HG03439 (cell line): ENCODE data around the gene ATP6V1F.

Experiments
- ATAC-seq: cut with Tn5 transposase; IDR thresholded peaks from one replicate; pipeline ENCODE4 v1.9.1; 2021; ENCODE audit warnings: mild to moderate bottlenecking, moderate library complexity; ENCODE audit not compliant: unreplicated experiment

ATP6V1F gene

GRCh38 chr7:128881458-128882125, 18.9 kb downstream of the ATP6V1F start:
- no peak for ATAC-seq

- no peak for ATAC-seq
Observed at GRCh38 chr7:128882134-128882533, 19.5 kb downstream of the ATP6V1F start.

DNA sequence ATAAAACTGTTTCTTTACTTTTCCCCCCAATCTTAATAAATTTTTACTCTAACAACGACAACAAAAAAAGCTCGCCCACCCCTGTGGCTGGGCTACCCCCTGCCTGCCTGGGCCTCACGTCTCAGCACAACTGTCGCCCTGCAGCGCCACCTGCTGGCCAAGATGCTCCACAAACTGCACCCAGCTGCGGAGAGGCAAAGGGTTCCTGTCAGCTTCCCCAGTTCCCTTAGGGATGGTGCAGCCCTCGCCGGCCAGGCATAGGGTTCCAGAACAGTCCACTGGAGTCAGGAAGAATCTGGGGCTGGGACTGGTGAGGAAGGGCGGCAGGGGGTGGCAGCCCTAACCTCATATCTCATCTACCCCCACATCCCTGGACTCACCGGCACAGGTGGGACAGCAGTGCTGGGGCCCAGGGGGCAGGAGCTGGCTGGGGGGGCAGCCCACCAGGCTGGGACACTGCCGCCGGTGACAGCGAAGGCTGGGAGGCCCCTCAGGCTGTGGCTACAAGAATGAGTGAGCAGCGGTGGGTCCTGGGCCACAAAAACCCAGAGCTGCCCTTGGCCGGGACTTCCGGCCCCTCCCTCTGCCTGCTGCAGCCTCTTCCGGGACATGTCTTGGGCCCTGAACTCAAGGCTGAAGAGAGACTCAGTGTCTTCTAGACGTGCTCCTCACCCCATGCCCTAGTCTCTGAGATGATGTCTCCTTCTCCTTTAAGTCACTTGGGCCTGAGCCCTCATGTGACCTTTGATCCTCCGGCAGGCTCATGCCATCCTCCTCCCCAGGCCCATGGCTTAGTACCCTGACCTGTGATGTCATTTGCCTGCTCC, 21.2 kb downstream of the ATP6V1F start:
- peak; percentile 75 for ATAC-seq

- ATAC-seq, result no peak
Observed at GRCh38 chr7:128884561-128885369, 22.1 kb downstream of the ATP6V1F start.

GRCh38 chr7:128885370-128886187, 22.9 kb downstream of the ATP6V1F start:
- no peak for ATAC-seq

GRCh38 chr7:128886391-128887168, 23.9 kb downstream of the ATP6V1F start:
- no peak for ATAC-seq

DNA sequence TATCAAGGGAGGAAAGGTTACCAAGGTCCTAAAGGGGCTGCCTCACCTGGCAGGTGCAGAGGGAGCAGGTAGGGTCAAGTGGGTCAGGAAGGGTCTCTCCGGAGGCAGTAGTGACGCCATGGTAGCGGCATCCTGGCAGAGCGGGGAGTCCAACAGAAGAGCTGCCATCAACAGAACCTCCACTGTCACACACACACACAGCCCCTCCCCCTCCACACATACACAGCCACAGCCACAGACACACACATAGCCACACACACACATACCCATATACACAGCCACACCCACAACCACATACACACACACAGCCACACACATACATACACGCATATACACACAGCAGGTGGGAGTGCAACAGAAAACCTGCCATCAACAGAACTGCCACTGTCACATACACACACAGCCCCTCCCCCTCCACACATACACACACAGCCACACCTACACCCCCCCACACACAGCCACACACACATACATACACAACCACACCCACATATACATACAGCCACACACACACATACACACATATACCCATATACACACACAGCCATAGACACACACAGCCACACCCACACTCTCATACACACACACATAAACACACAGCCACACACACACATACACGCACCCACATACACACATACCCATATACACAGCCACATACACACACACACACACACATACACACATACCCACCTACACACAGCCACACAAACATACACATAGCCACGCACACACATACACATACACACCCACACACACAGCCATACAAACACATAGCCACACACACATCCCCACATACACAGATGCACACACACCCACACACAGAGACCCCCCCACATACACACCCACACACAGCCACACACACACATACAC, 24.7 kb downstream of the ATP6V1F start:
- ATAC-seq, result no peak

GRCh38 chr7:128888039-128888755, 25.5 kb downstream of the ATP6V1F start:
- ATAC-seq, result no peak

GRCh38 chr7:128888756-128889095, 26.1 kb downstream of the ATP6V1F start:
- ATAC-seq, result no peak

GRCh38 chr7:128889121-128889520, 26.5 kb downstream of the ATP6V1F start:
- no peak for ATAC-seq

DNA sequence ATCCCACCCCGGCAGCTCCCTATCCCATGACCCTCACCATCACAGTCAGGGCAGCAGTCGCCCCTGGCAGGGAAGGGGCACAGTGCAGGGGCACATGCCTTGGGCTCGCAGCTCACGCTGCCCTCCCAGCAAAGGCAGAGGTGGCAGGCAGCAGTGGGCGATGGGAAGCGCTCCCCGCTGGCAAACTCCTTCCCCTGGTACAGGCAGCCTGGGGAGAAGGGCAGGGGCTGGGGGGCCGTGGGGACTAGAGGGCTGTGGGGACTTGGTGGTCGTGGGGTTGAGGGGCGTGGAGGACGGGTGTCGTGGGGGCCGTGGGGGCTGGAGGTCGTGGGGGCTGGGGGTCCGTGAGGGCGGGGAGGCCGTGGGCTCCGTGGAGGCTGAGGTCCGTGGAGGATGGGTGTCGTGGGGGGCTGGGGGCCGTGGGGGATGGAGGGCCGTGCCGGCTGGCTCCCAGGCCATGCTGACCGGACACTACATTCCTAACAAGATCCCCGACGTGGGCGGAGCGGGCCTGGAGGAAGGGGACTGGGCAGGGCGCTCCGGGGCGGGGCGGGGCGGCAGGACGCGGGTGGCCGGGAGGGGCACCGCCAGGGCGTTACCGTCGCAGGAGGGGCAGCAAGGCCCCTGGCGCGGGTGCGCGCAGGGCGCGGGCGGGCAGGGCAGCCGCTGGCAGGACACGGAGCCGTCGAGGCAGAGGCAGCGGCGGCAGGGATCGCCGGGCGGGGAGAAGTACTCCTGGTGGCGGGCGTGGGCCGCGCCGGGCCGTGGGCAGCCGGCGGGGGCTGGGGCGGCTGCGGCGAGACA, 27.9 kb downstream of the ATP6V1F start:
- ATAC-seq, result no peak

DNA sequence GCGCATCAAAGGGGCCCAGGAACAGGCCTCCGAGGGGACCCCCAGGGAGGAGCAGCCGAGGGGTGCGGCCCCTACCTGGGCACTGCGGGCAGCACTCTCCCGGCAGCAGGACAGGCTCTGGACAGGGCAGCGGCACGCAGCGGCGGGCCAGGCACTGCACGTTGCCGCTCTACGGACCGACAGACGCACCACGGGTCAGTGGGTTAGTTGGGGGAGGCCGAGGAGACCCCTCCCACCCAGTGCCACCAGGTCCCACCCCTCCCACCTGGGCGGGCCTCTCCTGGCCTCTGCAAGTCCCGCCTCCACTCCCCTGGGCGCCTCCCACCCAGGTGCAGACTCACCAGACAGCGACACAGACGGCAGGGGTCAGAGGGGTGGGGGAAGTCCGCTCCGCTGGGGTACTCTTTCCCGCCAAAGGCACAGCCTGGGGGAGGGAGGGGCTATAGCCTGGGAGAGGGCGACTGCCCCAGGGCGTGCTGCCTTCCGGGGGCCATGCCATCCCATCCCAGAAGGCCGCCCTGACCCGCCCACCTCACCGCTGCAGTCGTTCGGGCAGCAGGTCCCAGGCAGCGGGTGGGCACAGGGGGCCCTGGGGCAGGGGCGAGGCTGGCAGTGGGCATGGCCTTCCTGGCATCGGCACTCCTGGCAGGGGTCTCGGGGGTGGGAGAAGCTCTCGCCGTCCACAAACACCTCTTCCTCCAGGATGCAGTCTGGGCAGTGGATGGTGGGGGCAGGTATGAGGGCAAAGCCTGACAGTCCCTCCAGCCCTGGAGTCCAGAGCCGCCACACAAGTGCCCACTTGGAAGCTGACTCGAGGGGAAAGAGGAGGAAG, 28.7 kb downstream of the ATP6V1F start:
- no peak for ATAC-seq

DNA sequence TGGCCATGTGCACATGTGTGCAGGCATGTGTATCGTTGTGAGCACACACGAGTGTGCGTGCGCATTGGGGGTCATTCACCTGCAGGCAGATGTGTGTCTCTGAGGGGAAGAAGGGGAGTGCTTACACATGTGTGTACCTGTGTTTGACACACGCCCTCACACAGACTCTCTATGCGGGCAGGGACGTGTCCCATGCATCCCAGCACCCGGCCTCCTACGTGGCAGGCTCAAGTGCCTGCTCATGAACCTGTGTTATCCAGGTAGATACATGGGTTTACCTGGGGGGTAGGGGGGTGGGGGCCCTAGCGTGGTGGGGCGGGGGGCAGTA, 29.2 kb downstream of the ATP6V1F start:
- no peak for ATAC-seq

- no peak for ATAC-seq
Observed at GRCh38 chr7:128892521-128893250, 30.0 kb downstream of the ATP6V1F start.

DNA sequence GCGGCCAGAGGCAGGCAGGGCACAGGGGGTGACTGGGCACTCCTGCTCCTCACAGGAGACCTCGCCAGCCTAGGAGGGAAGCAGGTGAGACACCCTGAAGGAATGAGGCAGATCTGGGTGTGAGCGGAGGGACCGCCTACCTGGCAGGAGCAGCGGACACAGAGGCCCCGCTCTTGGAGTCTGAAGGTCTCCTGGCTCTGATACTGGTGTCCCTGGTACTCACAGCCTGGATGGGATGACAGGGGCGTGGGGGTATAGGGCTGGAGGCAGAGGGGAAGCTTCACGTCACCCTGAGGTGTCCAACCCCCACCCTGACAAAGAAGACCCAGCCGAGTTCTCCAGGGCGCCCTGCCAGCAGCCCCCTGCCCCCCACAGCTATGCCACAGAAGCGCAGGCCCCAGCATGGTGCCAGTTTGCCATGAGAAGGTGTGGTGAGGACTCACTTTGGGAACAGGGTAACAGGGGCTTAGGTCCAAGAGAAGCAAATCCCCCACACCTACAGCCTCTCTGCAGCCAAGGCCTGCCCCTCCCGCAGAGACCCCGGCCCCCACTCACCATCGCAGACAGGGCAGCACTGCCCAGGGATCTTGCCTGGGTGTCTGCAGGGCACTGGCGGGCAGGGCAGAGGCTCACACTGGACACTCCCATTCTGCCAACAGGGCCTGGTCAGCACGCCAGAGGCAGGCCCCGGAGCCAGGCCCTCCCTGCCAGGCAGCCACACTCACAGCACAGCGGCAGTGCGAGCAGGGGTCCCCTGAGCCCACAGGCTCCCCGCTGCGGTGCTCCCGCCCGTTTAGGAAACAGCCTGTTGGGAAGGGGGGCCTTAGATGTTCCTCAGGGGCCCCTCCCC, 30.8 kb downstream of the ATP6V1F start:
- no peak for ATAC-seq
